Measurements from ENCODE around the gene NHLRC1. TPM values are rescaled to one million over a fixed set of nuclear protein-coding genes. Genes with fewer than 3 reads are reported as not detected.

Gene NHLRC1
- total and polyA plus RNA-seq, 2 of the 8 experiments (the other 6 are each of a cell fraction or from before 2014, with no cell fraction given) = 0.57 to 0.58 TPM

DNA sequence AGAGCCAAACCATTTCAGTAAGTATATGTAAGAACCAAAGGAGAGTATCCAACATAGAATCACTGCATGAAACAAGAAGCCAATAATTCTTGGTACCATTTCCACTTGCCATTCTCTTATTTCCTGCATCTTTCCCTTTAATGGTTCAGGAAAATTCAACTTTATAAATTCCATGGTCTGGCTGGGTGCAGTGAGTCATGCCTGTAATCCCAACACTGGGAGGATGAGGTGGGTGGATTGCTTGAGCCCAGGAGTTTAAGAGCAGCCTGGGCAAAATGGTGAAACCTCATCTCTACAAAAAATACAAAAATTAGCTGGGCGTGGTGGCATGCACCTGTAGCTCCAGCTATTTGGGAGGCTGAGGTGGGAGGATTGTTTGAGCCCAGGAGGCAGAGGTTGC, 21.2 kb downstream of the NHLRC1 start:
- Histone ChIP-seq H3K79me1 (ENCODE audit: low read depth, low read length) (no peaks in the 10 kb centered on the region), H2BK15ac (ENCODE audit: low read length) (no peak overlapping the region), H2AFZ (ENCODE audit: low read length) (no peak overlapping the region), H2AK5ac (ENCODE audit: low read depth, low read length) (no peak overlapping the region), H4K20me1 (replicated peaks in 1 of 2; ENCODE audit: control insufficient read depth in 1 of 2, insufficient read depth in 2 of 2, low read length in 2 of 2) (no peaks in the 10 kb centered on the region), H3K18ac (ENCODE audit: extremely low read depth, low read length) (no peak overlapping the region), H2BK12ac (ENCODE audit: low read depth, low read length) (no peak overlapping the region), H3K36me3 (ENCODE audit: control insufficient read depth in 2 of 4, insufficient read depth in 4 of 4, low read length in 3 of 4) (no peaks in the 10 kb centered on the region; a peak in 1 of 8 replicates), H3K4me3 (ENCODE audit: extremely low read depth in 1 of 4, insufficient read depth in 2 of 4, low read depth in 3 of 4, low read length in 4 of 4) (no peak overlapping the region), H4K5ac (ENCODE audit: insufficient read length, low read depth, low read length) (no peak overlapping the region), H3K27ac (ENCODE audit: low read depth, low read length) (no peak overlapping the region), H3K14ac (ENCODE audit: insufficient read length) (no peak overlapping the region), H4K91ac (replicated peaks; ENCODE audit: insufficient read length, low read length) (no peak overlapping the region), H4K8ac (ENCODE audit: extremely low read depth, insufficient read depth, low read length) (no peak overlapping the region), H3K23me2 (ENCODE audit: low read depth, low read length) (no peaks in the 10 kb centered on the region), H3K27me3 (replicated peaks in 1 of 4; ENCODE audit: control insufficient read depth in 3 of 4, extremely low read depth in 1 of 4, insufficient read depth in 3 of 4, low read length in 3 of 4) (no peaks in the 10 kb centered on the region), H3K9ac (replicated peaks in 1 of 4; ENCODE audit: extremely low read depth in 1 of 4, low read depth in 3 of 4, low read length in 3 of 4) (no peak overlapping the region), H2BK20ac (ENCODE audit: low read length) (no peak overlapping the region), H2BK120ac (replicated peaks; ENCODE audit: low read depth, low read length) (no peak overlapping the region), H3K56ac (replicated peaks; ENCODE audit: insufficient read length, low read depth, low read length) (no peak overlapping the region), H3K4me1 (replicated peaks in 1 of 4; ENCODE audit: control insufficient read depth in 3 of 4, insufficient read depth in 4 of 4, low read length in 3 of 4) (no peaks in the 10 kb centered on the region), H3K9me3 (ENCODE audit: insufficient read depth in 2 of 2, low read depth in 1 of 2, low read length in 1 of 2) (no peaks in the 10 kb centered on the region), H3K23ac (ENCODE audit: insufficient read length) (no peak overlapping the region), H3K4ac (replicated peaks; ENCODE audit: insufficient read length, low read depth, low read length) (no peak overlapping the region), H3K79me2 (ENCODE audit: control insufficient read depth in 1 of 2, insufficient read depth in 2 of 2, low read length in 2 of 2) (no peaks in the 10 kb centered on the region), H3K4me2 (ENCODE audit: insufficient read depth in 1 of 2, low read depth in 2 of 2, low read length in 2 of 2) (no peak overlapping the region), H2BK5ac (ENCODE audit: low read depth, low read length) (no peak overlapping the region)
- CTCF ChIA-PET (ENCODE audit: partially characterized antibody) = no interaction called here
- POLR2A ChIA-PET (ENCODE audit: partially characterized antibody) = no interaction called here
- FAIRE-seq = no peak
- DNase-seq (ENCODE audit: low read depth in 1 of 2, low spot score in 2 of 2) = no peak
- no peak for TF ChIP-seq RBBP5 (IDR thresholded peaks at IDR 0.05; ENCODE audit: borderline replicate concordance, low read depth, low read length)
- WGBS, 2 experiments (ENCODE audit: extremely low coverage in 1 of 2, insufficient coverage in 1 of 2, insufficient read length in 1 of 2, insufficient replicate concordance in 2 of 2, low coverage in 1 of 2, low lambda C conversion rate in 2 of 2, missing lambda C conversion rate in 1 of 2) = 87% methylated on average over 1 of the region's 1 CpG; no CpG with 5 or more reads in 1 of the 2 experiments
